Measurements from ENCODE around the gene HIVEP1.

The HIVEP1 gene

DNA sequence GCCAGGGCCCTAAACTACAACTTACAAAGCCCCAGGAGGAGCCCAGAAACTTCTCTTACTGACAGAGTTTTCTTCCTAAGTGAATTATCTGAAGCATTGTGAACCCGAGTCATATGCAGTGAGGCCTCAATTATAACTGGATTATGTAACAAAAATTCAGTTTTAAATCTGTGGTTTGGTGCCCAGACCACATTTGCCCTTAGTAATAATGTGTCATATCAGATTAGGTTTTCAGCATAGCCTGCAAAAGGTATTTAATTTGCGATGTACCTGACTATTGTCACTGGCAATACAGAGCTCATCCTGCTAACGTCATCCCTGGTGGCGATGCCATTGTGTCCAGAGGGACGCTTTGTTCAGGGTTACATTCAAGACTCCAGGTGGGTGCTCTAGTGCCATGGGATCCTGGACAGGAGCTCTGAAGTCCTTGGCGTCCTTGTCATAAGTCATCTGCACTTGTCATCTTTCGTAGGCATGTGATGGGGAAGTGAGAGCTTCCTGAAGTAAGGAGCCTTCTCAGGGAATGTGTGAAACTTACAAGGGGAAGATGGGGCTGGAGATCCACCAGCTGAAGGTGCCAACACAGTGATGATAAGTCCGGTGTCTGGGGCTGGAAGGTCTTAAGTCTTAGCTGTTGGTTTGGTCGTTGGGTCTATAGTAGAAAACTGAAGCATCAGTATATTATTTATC, 65.1 kb downstream of the HIVEP1 start:
- no peak for TF ChIP-seq CTCF (IDR thresholded peaks at IDR 0.05; ENCODE audit: insufficient read depth, low read length, missing control alignments)
- ChIA-PET CTCF (interaction anchor here (1.0 to 2.1 kb wide), 3 partner anchors 11 to 422 kb away, joined by 3 to 7 read pairs (median 4); no protein-coding TSS in a partner anchor), POLR2A (no interaction called here)

DNA sequence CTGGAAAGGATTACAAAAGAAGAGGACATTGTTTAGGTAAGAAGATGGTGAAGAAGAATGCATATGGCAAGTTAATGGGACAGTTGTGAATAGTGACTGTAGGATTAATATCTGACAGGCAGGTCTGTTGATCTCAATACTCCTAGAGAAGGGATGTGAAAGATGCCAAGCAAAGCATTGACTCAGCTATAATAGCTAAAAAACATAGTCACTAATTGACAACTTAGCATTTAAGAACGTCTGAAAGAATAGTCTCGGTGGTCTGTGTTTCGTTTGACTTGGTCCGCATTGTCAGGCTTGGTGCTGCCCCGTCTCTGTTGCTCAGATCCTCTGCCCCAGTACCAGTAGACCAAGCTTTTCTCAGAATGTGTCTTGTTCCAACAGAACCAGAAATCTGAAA, 65.9 kb downstream of the HIVEP1 start:
- H3K4me3 ChIP-seq (ENCODE audit: low read depth, low read length): no peak overlapping the region
- TF ChIP-seq CTCF (IDR thresholded peaks at IDR 0.05; ENCODE audit: insufficient read depth, low read length, missing control alignments): no peak
- no peak for DNase-seq (ENCODE audit: low read depth, low spot score)
- POLR2A ChIA-PET: no interaction called here
- CTCF ChIA-PET: interaction anchor here (1.1 to 2.1 kb wide), 3 partner anchors 11 to 423 kb away, joined by 3 to 7 read pairs (median 4); no protein-coding TSS in a partner anchor

More for the DNA sequence above, 65.1 kb downstream of the HIVEP1 start:
- DNase-seq (ENCODE audit: low read depth, low spot score): no peak
- H3K4me3 ChIP-seq (ENCODE audit: low read depth, low read length): no peak overlapping the region

DNA sequence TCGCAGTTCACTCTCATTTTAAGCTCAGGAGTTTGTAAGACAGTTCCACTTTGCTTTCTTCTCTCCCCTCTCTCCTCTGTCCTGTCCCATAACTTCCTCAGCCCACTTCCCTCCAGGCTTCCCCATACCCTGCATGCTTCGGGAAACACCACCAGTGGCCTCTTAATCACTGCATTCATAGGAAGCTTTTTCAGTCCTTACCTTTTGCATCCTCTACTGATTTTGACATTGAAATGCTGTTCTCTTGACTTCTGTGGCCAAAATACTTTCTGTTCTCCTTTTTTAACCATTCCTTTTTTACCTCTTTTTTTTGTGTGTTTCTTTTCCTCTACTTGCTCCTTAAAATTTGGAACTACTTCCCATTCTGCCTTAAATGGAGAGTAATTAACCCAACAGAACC, 69.7 kb downstream of the HIVEP1 start:
- no peak overlapping the region for H3K4me3 ChIP-seq (ENCODE audit: low read depth, low read length)
- no peak for TF ChIP-seq CTCF (IDR thresholded peaks at IDR 0.05; ENCODE audit: insufficient read depth, low read length, missing control alignments)
- DNase-seq (ENCODE audit: low read depth, low spot score): no peak
- ChIA-PET POLR2A (no interaction called here), CTCF (no interaction called here)

GRCh38 chr6:12082368-12082767, 70.3 kb downstream of the HIVEP1 start:
- H3K4me3 ChIP-seq (ENCODE audit: low read depth, low read length): no peak overlapping the region
- POLR2A ChIA-PET: no interaction called here
- TF ChIP-seq CTCF (IDR thresholded peaks at IDR 0.05; ENCODE audit: insufficient read depth, low read length, missing control alignments): no peak
- CTCF ChIA-PET: interaction anchor here (1.9 kb wide), 1 partner anchor 10 kb away, joined by 5 read pairs; no protein-coding TSS in a partner anchor
- DNase-seq (ENCODE audit: low read depth, low spot score): no peak

DNA sequence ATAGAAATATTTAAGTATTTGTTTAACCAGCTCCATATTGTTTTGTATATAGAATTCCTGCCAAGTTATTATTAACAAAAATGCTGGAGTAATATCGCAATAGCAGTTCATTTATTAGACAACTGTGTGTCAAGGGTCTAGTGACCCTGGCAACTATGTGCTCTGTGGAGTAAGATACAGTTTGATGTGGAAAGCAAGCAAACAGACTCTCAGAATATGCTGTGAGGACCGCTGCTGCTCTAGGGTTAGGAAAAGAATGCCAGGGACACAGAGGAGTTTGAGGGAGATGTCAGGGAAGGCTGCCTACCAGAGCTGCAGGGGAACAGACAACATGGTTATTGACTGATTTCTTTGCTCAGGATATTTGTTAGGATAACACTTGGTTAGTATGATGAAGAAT, 71.2 kb downstream of the HIVEP1 start:
- no peak for TF ChIP-seq CTCF (IDR thresholded peaks at IDR 0.05; ENCODE audit: insufficient read depth, low read length, missing control alignments)
- DNase-seq (ENCODE audit: low read depth, low spot score): no peak
- ChIA-PET POLR2A (no interaction called here), CTCF (interaction anchor here (1.2 to 1.9 kb wide), 2 partner anchors 8 to 9 kb away, joined by 4 to 5 read pairs; no protein-coding TSS in a partner anchor)
- no peak overlapping the region for H3K4me3 ChIP-seq (ENCODE audit: low read depth, low read length)

DNA sequence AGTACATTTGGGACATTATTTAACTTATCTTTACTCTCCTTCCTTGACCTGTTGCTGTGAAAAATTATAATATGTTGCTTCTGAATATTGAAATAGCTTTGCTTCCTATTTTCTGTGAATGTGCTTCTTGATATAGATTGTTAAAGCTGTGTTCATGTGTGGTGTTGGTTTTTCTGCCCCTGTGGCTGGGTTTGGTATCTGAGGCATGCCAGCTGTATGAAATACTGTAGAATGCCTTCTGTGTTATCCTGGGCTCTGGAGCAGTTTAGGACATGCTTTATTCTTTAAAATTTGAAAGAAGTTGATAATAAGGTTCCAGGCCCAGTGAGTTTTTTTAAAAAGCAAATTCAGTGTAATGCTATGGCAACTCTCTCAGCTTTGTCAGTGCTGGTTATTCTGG, 71.7 kb downstream of the HIVEP1 start:
- CTCF ChIA-PET: interaction anchor here (1.2 to 1.9 kb wide), 2 partner anchors 8 to 9 kb away, joined by 4 to 5 read pairs; no protein-coding TSS in a partner anchor
- no peak for DNase-seq (ENCODE audit: low read depth, low spot score)
- POLR2A ChIA-PET: no interaction called here
- TF ChIP-seq CTCF (IDR thresholded peaks at IDR 0.05; ENCODE audit: insufficient read depth, low read length, missing control alignments): no peak
- no peak overlapping the region for H3K4me3 ChIP-seq (ENCODE audit: low read depth, low read length)
